Hematopoietic multipotent progenitor cell treated with erythropoietin and hydrocortisone succinate and interleukin-3 and kit ligand, for 17 days (in vitro differentiated cells): ENCODE results near the gene DCTN2.

Experiments
- DNase-seq: peaks from one replicate; pipeline ENCODE4 v3.0.0-alpha.2; 2015; ENCODE audit warnings: low spot score

Gene DCTN2

DNA sequence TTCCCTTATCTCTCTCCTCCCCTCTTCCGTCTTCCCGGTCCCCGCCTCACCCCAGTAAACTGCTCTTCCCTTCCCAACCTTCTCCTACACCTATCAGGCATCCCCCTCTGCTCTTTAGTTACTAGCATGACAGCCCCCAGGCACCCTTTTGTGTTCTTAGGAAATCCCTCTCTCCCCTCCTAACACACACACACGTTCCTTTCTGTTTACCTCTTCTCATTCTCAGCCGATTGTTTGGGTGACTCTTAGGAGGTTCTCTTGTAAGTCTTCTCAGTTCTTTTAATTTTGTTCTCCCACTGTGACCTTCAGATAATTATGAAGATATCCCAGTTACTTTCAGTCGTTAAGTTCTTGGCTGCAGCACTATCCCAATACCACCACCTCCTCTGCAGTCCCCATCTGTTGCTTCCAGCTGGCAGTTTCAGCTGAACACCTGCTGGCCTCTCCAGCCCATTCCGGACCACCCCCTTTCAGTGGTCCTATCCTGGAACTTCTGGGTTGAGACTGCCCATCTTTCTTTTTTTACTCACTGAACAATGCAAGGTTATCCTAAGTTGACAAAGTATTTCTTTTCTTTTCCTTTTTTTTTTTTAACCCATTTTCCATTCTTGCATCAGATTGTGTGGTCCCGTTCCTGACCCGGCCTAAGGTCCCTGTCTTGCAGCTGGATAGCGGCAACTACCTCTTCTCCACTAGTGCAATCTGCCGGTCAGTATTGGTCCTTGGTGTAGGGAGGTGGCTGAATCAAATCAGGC is 58.4 kb downstream of the DCTN2 start:
- peak; percentile 51 for DNase-seq

DNA sequence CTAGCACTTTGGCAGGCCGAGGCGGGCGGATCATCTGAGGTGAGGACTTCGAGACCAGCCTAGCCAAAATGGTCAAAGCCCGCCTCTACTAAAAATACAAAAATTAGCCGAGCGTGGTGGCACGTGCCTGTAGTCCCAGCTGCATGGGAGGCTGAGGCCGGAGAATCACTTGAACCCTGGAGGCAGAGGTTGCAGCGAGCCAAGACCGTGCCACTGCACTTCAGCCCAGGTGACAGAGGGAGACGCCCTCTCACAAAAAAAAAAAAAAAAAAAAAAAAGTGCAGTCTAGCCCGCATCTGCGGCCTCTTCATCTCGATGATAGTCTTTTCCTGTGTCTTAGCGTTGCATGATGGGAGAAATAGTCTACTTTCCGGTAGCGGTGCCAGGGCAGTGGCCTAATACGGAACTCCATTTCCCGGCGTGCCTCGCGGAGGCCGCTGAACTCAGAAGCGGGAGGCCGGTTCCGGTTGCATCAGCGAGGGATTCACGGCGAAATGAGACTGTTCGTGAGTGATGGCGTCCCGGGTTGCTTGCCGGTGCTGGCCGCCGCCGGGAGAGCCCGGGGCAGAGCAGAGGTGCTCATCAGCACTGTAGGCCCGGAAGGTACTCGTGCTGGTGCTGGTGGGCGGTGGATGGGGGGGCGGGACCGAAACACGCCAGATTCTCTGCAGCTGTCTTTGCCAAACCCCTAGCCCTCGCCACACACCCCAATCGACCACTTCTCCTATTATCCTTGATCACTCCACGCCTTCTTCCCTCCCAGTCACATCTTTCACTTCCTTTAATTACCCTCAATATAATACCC is 59.2 kb downstream of the DCTN2 start, which contains the start of gene MARS1:
MARS1 (plus strand) TSS at position 472 of the 805 bp plus-strand sequence; CDS start at position 495, 23 bp downstream.
- DNase-seq = peak; percentile 96

DNA sequence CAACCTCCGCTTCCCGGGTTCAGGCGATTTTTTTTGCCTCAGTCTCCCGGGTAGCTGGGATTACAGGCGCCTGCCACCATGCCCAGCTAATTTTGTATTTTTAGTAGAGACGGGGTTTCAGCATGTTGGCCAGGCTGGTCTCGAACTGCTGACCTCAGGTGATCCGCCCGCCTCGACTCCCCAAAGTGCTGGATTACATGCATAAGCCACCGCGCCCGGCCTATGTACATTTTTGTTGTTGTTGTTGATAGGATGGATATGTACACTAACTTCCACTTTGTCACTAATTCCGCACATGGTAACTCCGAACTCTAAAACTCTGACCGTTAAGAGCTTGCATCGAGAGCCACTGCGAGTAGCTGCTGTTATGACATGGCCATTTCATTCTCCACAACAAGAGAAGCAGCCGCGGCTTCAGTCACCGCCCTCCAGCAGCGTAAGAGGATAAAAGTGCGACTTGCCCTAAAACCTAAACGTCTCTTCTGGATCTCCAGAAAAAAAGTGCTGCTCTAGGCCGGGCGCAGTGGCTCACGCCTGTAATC is 59.9 kb downstream of the DCTN2 start:
- DNase-seq = no peak

DNA sequence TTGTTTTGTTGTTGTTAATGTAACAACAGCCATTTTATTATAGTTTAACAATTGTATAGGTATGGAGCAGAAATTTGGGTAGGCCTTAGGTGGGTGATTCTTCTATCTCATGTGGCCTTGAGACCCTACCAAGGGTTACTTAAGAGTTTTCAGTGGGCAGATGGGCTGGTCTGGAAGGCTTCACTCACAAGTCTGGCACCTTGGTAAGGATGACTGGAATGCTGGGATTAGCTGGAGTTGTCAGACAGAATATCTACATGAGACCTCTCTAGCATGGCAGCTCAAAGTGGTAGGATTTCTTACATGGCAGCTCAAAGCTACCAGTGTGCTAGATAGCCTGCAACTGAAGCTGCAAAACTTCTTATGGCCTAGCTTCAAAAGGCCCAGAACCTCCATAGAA is 61.3 kb downstream of the DCTN2 start:
- no peak for DNase-seq

DNA sequence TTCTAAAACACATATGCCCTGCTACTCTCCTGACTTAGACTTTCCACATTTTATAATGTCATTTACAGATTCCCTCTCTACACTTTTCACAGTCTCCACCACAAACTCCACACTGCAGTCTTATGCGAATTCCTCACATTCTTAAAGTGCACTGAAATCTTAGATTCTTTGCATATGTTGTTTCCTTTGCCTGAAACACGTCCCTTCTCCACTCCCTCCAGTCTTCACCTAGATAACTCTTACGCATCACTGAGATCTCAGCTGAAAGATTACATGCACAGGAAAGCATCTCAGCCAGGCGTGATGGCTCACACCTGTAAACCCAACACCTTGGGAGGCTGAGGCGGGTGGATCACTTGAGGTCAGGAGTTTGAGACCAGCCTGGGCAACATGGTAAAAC is 63.5 kb downstream of the DCTN2 start:
- DNase-seq = no peak

DNA sequence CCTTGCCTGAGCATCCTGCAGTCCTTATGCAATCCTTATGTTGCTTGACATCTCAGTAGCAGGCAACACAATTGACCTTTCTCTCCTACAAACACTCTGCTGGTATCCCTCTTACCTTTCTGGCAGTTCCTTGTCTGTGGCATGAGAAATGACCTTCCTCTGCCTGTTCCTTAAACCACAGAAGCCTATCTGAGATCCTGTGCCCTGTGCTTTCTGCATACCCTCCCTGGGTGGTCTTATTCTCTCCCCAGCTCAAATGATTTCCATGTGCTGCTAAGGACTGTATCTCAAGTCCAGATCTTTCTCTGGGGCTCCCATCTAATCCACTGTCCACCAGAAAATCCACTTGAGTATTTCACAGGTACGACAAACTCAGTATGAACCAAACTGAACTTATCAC is 65.3 kb downstream of the DCTN2 start:
- DNase-seq = no peak
